CD14-positive monocyte (primary cell): ENCODE results near the gene OR52H1. TPM values are rescaled to one million over a fixed set of nuclear protein-coding genes. Genes with fewer than 3 reads are reported as not detected.
"Not testable (repeated sequence)": the region's sequence is repeated elsewhere in the genome, so short reads cannot be mapped to it uniquely, and the experiment has no call there.

Experiments
- DNase-seq, 3 donors: peaks; one replicate each; pipeline ENCODE4 v3.0.0-alpha.2; 2011 to 2022
- H2AFZ ChIP-seq: 2 replicates; pipeline ENCODE4 v1.6.0; 2012; ENCODE audit warnings: mild to moderate bottlenecking, low read depth, low read length, inconsistent platforms; ENCODE audit not compliant: insufficient read depth, poor library complexity, severe bottlenecking
- H3K27ac ChIP-seq, 2 donors: 1 replicate in 1 of 2; 2 replicates in 1 of 2; pipeline ENCODE4 v1.5.1; 2012 to 2013; ENCODE audit warnings: low read length in 2 of 2, control low read depth in 1 of 2, inconsistent platforms in 1 of 2, low read depth in 1 of 2, mild to moderate bottlenecking in 1 of 2
- H3K27me3 ChIP-seq, 2 donors: one replicate each; pipeline versions ENCODE4 v1.6.0 to v1.6.1; 2011 to 2013; ENCODE audit warnings: low read length in 2 of 2; ENCODE audit not compliant: control insufficient read depth in 2 of 2, insufficient read depth in 2 of 2
- H3K36me3 ChIP-seq, 2 donors: replicated peaks in 1 of 2; 1 replicate in 1 of 2; 2 replicates in 1 of 2; pipeline versions ENCODE4 v1.5.1 to v1.6.1; 2012 to 2013; ENCODE audit warnings: low read length in 2 of 2, control low read depth in 1 of 2, inconsistent platforms in 1 of 2, mild to moderate bottlenecking in 1 of 2; ENCODE audit not compliant: insufficient read depth in 2 of 2, control insufficient read depth in 1 of 2
- H3K4me1 ChIP-seq, 2 donors: 1 replicate in 1 of 2; 2 replicates in 1 of 2; pipeline versions ENCODE4 v1.5.1 to v1.6.1; 2012 to 2013; ENCODE audit warnings: low read length in 2 of 2, control low read depth in 1 of 2, inconsistent platforms in 1 of 2, mild to moderate bottlenecking in 1 of 2, moderate library complexity in 1 of 2; ENCODE audit not compliant: insufficient read depth in 2 of 2, control insufficient read depth in 1 of 2
- H3K4me2 ChIP-seq: replicated peaks from 2 replicates; pipeline ENCODE3; 2012; ENCODE audit warnings: low read length, moderate library complexity, mild to moderate bottlenecking; ENCODE audit not compliant: poor library complexity, severe bottlenecking; ENCODE audit errors: extremely low read depth
- H3K4me3 ChIP-seq, 3 experiments: fragments of 200-600 bp in 1 of 3; sonication (generic) in 1 of 3; replicated peaks in 1 of 3; 1 replicate in 2 of 3; 2 replicates in 1 of 3; pipeline ENCODE4 v1.5.1; 2011 to 2013; ENCODE audit warnings: low read length in 3 of 3, mild to moderate bottlenecking in 3 of 3, control low read depth in 2 of 3, low read depth in 2 of 3, inconsistent platforms in 1 of 3, moderate library complexity in 1 of 3
- H3K79me2 ChIP-seq: 2 replicates; pipeline ENCODE4 v1.6.0; 2012; ENCODE audit warnings: mild to moderate bottlenecking, control low read depth, inconsistent platforms, low read length, moderate library complexity; ENCODE audit not compliant: insufficient read depth
- H3K9ac ChIP-seq: 2 replicates; pipeline ENCODE4 v1.6.0; 2017; ENCODE audit warnings: low read length, mild to moderate bottlenecking; ENCODE audit not compliant: insufficient read depth, poor library complexity, severe bottlenecking
- H3K9me3 ChIP-seq, 2 donors: replicated peaks in 1 of 2; 1 replicate in 1 of 2; 2 replicates in 1 of 2; pipeline versions ENCODE4 v1.5.1 to v1.6.1; 2012 to 2013; ENCODE audit warnings: low read length in 2 of 2, control low read depth in 1 of 2; ENCODE audit not compliant: control insufficient read depth in 1 of 2, insufficient read depth in 1 of 2
- H4K20me1 ChIP-seq: 2 replicates; pipeline ENCODE4 v1.6.0; 2012; ENCODE audit warnings: mild to moderate bottlenecking, low read length, control low read depth, moderate library complexity; ENCODE audit not compliant: insufficient read depth
- H3K27ac Mint-ChIP-seq, 7 donors: one replicate each; pipeline ENCODE4 v1.8.0; 2020; ENCODE audit warnings: mild to moderate bottlenecking in 7 of 7, mixed read lengths in 7 of 7, moderate library complexity in 6 of 7, inconsistent platforms in 2 of 7
- H3K27me3 Mint-ChIP-seq, 3 donors: one replicate each; pipeline ENCODE4 v1.8.0; 2021 to 2022; ENCODE audit warnings: low read depth in 3 of 3, mild to moderate bottlenecking in 3 of 3, mixed read lengths in 3 of 3, moderate library complexity in 3 of 3, inconsistent platforms in 1 of 3
- H3K36me3 Mint-ChIP-seq, 2 donors: one replicate each; pipeline ENCODE4 v1.8.0; 2020; ENCODE audit warnings: mixed read lengths in 2 of 2, inconsistent platforms in 1 of 2, mild to moderate bottlenecking in 1 of 2
- H3K4me1 Mint-ChIP-seq: one replicate; pipeline ENCODE4 v1.8.0; 2020; ENCODE audit warnings: mild to moderate bottlenecking, mixed read lengths
- H3K4me3 Mint-ChIP-seq, 2 donors: one replicate each; pipeline ENCODE4 v1.8.0; 2020; ENCODE audit warnings: mild to moderate bottlenecking in 2 of 2, mixed read lengths in 2 of 2, moderate library complexity in 1 of 2
- H3K9me3 Mint-ChIP-seq, 7 donors: one replicate each; pipeline ENCODE4 v1.8.0; 2020 to 2022; ENCODE audit warnings: mixed read lengths in 7 of 7, mild to moderate bottlenecking in 6 of 7, moderate library complexity in 6 of 7, inconsistent platforms in 2 of 7
- WGBS: methylation state at CpG from one replicate; pipeline ENCODE4 v1.1.5; 2013; ENCODE audit warnings: missing lambda C conversion rate; ENCODE audit not compliant: insufficient coverage; 5-methylcytosine and 5-hydroxymethylcytosine counted together
- intact Hi-C, 2 donors: fragments of 100-400 bp; cut with micrococcal nuclease; formaldehyde crosslinking; loops; one replicate each; pipeline versions ENCODE4 v1.15.0 to v1.15.1; 2023
- polyA plus RNA-seq, 3 donors: library from polyadenylated mRNA; depleted of rRNA in 1 of 3; unstranded in 2 of 3; stranded (reverse) in 1 of 3; fragments of 300-500 nt in 2 of 3; fragments of >200 nt in 1 of 3; fragmentation: Illumina TruSeq in 2 of 3; gene quantifications; 1 replicate in 2 of 3; 2 replicates in 1 of 3; pipeline ENCODE4 v1.2.3, GENCODE V29; 2012 to 2021
- TF ChIP-seq, protein P1 (sequence below): fragments of 200-600 bp; IDR thresholded peaks from one replicate; pipeline ENCODE4 v1.8.0; 2022; ENCODE audit warnings: antibody characterized with exemption, mild to moderate bottlenecking

The OR52H1 gene
- polyA plus RNA-seq, 3 donors = not detected

DNA sequence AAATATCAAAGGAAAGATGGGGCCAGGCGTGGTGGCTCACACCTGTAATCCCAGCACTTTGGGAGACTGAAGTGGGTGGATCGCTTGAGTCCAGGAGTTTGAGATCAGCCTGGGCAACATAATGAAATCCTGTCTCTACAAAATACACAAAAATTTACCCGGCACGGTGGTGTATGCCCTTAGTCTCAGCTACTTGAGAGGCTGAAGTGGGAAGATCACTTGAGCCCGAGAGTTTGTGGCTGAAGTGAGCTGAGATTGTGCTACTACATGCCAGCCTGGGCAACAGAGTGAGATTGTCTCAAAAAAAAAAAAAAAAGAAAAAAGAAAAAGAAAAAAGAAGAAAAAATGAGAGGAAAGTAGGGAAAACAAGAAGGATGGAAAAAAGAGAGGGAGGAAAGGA, 44.3 kb upstream of the OR52H1 start:
- TF ChIP-seq, protein P1, sequence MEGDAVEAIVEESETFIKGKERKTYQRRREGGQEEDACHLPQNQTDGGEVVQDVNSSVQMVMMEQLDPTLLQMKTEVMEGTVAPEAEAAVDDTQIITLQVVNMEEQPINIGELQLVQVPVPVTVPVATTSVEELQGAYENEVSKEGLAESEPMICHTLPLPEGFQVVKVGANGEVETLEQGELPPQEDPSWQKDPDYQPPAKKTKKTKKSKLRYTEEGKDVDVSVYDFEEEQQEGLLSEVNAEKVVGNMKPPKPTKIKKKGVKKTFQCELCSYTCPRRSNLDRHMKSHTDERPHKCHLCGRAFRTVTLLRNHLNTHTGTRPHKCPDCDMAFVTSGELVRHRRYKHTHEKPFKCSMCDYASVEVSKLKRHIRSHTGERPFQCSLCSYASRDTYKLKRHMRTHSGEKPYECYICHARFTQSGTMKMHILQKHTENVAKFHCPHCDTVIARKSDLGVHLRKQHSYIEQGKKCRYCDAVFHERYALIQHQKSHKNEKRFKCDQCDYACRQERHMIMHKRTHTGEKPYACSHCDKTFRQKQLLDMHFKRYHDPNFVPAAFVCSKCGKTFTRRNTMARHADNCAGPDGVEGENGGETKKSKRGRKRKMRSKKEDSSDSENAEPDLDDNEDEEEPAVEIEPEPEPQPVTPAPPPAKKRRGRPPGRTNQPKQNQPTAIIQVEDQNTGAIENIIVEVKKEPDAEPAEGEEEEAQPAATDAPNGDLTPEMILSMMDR = no peak
- 100% methylated on average over 1 of the region's 5 CpGs for WGBS
- no peak overlapping the region for H3K27ac ChIP-seq
- peaks cover 0 to 7% of the 10 kb centered on the region in 2 donors for H3K4me1 ChIP-seq
- Mint-ChIP-seq H3K9me3 (peaks cover 0 to 9% (median 2%) of the 10 kb centered on the region in 7 donors), H3K4me3 (no peak overlapping the region), H3K36me3 (no peaks in the 10 kb centered on the region), H3K27me3 (peaks cover 0 to 2% (median 0%) of the 10 kb centered on the region in 3 donors), H3K4me1 (peaks cover 15% of the 10 kb centered on the region), H3K27ac (peak overlapping the region in 1 of 7 donors; percentile 26)
- H3K9ac ChIP-seq = no peak overlapping the region
- DNase-seq = no peak
- H3K27me3 ChIP-seq = no peaks in the 10 kb centered on the region
- H3K4me2 ChIP-seq = no peak overlapping the region
- H3K79me2 ChIP-seq = no peaks in the 10 kb centered on the region
- H3K4me3 ChIP-seq = no peak overlapping the region
- H3K9me3 ChIP-seq = no peaks in the 10 kb centered on the region
- H2AFZ ChIP-seq = no peak overlapping the region
- H3K36me3 ChIP-seq = no peaks in the 10 kb centered on the region
- H4K20me1 ChIP-seq = no peaks in the 10 kb centered on the region
- intact Hi-C loops = no loop called here

DNA sequence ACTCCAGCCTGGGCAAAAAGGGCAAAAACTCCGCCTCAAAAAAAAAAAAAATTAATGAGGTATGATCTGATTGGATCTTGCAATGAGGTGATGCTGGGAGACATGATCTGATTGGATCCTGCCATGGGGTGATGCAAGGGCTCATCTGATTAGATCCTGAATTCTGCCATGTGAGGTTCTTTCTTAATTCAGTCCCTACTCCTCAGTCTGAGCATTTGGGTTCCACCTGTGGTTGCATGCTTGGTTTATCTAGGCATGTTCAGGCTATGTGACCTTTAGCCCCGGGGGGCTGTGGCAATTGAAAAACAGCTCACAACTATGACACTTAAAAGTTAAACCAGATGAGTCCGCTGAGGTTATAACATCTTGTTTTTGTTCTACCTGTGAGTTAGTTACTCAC, 43.3 kb upstream of the OR52H1 start:
- peaks cover 0 to 9% (median 2%) of the 10 kb centered on the region in 7 donors for H3K9me3 Mint-ChIP-seq
- Histone ChIP-seq H3K27ac (no peak overlapping the region), H3K79me2 (no peaks in the 10 kb centered on the region), H3K9me3 (no peaks in the 10 kb centered on the region), H3K4me2 (no peak overlapping the region), H3K4me1 (peaks cover 0 to 2% of the 10 kb centered on the region in 2 donors), H3K9ac (no peak overlapping the region), H3K36me3 (no peaks in the 10 kb centered on the region), H3K27me3 (no peaks in the 10 kb centered on the region), H4K20me1 (no peaks in the 10 kb centered on the region), H3K4me3 (no peak overlapping the region), H2AFZ (no peak overlapping the region)
- no peak overlapping the region for H3K27ac Mint-ChIP-seq
- TF ChIP-seq, protein P1 = no peak
- WGBS = 92% methylated on average over 1 of the region's 3 CpGs
- intact Hi-C loops = no loop called here
- peaks cover 0 to 4% (median 0%) of the 10 kb centered on the region in 3 donors for H3K27me3 Mint-ChIP-seq
- no peak overlapping the region for H3K4me3 Mint-ChIP-seq
- H3K36me3 Mint-ChIP-seq = no peaks in the 10 kb centered on the region
- DNase-seq = no peak
- H3K4me1 Mint-ChIP-seq = peaks cover 6% of the 10 kb centered on the region

DNA sequence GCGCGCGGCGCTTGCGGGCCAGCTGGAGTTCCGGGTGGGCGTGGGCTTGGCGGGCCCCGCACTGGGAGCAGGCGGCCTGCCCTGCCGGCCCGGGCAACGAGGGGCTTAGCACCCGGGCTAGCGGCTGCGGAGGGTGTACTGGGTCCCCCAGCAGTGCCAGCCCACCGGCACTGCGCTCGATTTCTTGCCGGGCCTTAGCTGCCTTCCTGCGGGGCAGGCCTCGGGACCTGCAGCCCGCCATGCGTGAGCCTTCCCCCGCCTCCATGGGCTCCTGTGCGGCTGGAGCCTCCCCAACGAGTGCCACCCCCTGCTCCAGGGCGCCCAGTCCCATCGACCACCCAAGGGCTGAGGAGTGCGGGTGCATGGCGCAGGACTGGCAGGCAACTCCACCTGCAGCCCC, 41.6 kb upstream of the OR52H1 start:
- H3K27me3 Mint-ChIP-seq, H3K27ac ChIP-seq, H3K36me3 ChIP-seq, H3K4me3 Mint-ChIP-seq, H4K20me1 ChIP-seq, H3K9ac ChIP-seq, intact Hi-C loops, H2AFZ ChIP-seq, H3K27ac Mint-ChIP-seq, H3K79me2 ChIP-seq, H3K4me2 ChIP-seq, H3K27me3 ChIP-seq, H3K36me3 Mint-ChIP-seq, H3K4me1 ChIP-seq, H3K9me3 Mint-ChIP-seq, H3K9me3 ChIP-seq, H3K4me3 ChIP-seq, DNase-seq, H3K4me1 Mint-ChIP-seq: not testable (repeated sequence)
- WGBS = 97% methylated on average over 31 of the region's 31 CpGs
